Measurements from ENCODE around the gene SLC29A1.

The SLC29A1 gene

GRCh38 chr6:44255105-44255808 is 31.9 kb downstream of the SLC29A1 start:
- no peak for DNase-seq (ENCODE audit: low spot score)

DNA sequence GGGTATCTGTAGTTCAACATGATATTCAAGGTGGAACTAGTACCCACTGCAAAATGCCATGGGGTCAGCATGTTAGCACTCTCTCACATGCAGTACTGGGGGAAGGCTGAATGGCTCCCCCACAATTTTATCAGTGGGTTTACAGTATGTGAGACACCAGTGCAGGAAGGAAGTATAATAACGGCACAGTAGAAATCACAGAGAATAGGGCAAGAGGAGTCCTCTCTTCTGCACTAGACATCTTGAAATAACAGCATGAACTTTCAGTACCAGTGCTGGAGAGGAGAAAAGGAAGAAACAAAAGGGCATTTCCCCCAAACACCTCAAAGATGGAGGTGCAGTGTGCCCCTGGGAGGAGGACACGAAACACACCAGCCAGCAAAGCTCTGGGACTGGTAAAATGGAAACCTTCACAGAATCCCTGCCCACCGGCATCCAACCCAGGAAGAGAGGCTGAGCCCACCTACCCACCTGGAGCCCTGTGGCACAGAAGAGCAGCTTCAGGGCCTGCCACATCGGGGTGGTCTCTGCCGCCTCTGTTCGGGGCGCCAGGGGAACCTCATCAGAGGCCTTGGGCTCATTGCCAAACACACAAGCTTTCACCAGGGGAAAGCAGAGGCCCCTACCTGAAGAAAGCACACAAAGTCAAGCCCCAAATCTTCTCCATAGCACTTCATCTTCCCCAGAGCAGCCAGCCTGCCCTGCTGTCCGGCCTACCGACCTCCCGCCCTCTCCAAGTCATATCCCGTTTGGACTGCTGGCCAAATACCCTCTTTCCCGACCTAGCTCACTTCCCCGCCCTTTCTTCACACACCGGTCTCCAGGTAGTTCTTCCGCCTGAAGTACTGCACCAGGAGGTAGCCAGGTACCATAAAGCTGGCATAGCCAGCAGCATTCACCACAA is 32.7 kb downstream of the SLC29A1 start:
- no peak for DNase-seq (ENCODE audit: low spot score)

DNA sequence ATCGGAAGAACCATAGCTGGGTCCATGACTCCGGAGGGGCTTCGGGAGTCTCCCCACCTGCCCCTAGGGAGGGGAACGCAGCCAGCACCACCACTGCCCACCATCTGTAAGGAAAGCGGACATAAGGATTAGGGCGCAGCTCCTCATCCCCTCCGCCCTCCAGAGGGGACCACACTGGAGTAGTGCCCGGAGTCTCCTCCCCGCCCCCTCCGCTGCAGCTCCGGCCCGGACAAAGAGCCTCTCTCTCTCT is 33.3 kb downstream of the SLC29A1 start:
- DNase-seq (ENCODE audit: low spot score), result no peak

DNA sequence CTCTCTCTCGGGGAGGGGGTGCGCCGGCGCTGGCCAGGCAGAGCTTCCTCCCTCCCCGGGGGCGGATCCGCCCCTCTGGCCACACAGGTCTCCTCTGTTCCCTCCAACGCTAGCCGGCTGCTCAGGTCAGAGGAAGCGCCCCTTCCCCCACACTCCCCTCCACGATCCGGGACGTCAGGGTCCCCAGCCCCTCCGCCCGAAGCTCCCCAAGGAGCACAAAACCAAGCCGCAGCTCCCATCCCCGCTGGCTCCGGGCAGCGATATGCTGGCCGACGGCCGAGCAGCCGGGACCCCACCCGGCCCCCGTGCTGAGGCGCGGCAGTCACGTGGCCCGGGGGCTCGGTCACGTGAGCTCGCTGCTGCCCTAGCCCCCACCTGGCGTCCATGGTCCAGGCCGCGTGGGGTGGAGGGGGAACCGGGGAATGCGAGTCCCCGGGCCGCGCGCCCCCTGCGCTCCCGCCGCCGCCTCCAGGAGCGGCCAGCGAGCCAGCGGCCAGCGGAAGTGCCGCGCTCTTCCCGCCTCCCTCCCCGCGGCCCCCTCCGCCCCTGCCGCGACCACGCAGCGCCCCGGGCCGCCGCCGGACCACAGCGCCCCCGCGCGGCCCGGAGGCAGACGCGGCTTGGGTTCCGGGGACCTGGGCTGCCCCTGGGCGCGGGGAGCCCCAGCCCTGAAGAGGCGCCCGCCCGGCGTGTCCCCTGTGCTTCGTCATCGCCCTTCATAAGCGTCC is 33.8 kb downstream of the SLC29A1 start, which contains the start of gene SLC35B2:
TSS of gene SLC35B2 (minus strand) at position 504 of the 728 bp plus-strand sequence. CDS start at position 386, 118 bp downstream.
- peak; percentile 65 for DNase-seq (ENCODE audit: low spot score)

DNA sequence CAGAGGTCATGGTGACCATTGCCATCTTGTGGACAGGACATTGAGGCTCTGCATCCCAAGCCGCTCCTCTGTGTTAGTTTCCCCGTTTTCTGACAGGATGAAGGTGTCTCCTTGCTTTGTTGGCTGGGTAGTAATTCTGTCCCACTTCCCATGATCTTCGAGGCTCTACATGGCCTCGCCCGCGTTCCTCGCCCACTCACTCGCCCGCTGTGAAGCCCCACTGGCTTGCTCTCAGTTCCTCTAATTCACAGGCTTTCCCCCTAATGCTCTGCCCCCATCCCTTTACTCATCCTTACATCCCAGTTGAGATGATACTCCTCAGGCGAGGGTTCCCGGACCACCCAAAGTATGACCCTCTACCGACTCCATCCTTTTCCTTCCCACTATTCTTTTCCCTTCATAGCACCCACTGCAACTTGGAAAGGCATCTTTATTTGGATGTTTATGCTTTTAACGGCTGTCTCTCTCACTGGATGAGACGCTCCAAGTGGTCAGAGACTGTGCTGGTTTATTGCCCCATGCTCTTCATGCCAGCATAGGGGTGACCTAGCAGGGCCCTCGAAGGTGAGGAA is 34.4 kb downstream of the SLC29A1 start:
- DNase-seq (ENCODE audit: low spot score), result no peak

- DNase-seq (ENCODE audit: low spot score), result no peak
Measured at GRCh38 chr6:44258325-44258863, 35.0 kb downstream of the SLC29A1 start.

DNA sequence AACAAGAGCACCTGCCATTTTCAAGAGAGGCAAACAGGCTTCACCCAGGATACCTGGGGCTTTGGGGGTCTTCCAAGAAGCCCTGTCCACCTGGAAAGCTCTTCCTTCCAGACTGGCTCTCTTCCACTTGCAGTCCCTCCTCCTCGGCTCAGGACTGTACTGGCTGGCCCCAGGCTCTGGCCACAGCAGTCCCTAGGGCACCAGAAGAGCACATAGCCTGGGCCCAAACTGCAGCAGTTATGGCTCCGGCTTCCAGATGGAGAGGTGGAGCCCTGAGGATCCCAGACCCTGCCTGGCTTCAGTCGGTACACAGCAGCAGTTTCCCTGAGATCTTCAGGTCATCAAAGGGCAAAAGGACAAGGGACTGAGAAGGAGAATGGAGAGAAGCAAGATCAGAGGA is 35.5 kb downstream of the SLC29A1 start:
- DNase-seq (ENCODE audit: low spot score), result no peak

DNA sequence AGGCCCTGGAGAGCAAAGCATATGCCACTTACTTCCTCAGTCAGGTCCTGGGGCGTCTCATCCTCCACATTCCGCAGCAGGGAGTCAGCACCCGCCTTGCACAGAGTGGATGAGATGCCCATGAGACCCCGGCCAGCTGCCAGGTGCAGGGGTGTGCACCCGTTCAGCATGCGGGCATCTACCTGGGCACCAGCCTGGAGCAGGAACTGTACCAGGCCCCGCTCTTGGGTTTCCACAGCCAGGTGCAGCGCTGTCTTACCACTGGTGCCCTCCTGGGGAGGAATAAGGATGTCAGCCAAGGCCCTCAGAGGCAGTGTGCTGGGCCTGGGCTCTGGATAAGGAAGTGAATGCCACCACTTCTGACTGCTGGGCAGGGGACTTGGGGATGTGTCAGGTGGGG is 36.6 kb downstream of the SLC29A1 start:
- DNase-seq (ENCODE audit: low spot score), result no peak

DNA sequence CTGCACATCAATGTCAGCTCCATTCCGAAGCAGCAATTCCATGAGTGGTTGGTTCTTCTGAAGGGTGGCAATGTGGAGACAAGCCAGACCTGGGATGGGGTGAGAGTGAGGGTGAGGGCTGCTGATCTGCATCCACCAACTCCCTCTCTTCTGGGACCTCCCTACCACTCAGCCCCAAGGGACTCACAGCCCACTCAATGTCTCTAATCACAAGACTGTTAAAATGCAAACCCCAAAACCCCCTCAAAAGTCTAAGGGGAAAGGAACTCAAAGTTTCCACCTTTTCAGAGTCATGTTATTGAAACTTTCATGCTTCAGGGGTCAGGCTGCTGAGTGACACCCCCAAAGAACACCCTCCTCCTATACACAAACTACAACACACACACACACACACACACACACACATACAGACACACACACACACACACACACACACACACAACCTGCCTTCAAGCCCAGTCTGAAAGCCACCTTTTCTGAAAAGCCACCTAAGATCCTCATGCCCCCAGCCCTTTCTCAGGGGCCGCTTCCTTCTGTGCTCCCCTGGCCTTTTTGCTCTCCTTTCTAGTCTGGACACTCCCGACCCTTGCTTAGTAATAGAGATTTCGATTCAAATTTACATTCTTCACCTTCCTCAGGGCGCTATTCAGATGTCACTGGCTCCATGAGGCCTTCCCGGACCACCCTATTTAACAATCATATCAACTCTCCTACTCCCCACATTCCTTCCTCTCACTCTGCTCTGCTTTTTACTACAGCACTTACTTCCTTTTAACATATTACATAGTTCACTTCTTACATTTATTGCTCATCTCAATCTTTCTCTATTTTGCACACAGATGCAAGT is 37.3 kb downstream of the SLC29A1 start:
- no peak for DNase-seq (ENCODE audit: low spot score)

DNA sequence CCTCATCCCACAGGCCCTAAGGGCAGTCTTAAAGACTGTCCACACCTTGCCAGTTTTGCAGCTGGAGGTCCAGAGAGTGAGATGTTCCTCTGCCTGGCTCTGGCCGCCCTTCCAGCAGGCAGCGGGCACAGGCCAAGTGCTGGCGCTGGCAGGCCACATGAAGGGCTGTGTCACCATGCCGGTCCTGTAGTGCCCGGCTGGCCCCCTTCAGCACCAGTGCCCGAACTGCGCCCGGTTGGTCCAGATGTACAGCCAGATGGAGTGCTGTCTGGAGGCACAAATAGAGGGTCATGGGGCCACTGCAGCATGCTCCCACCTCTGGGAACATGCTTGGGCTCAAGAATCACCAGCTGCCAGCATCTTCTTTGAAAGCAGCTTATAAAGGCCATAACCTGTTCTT is 38.2 kb downstream of the SLC29A1 start:
- DNase-seq (ENCODE audit: low spot score), result no peak

GRCh38 chr6:44262467-44263353 is 39.3 kb downstream of the SLC29A1 start:
- no peak for DNase-seq (ENCODE audit: low spot score)

DNA sequence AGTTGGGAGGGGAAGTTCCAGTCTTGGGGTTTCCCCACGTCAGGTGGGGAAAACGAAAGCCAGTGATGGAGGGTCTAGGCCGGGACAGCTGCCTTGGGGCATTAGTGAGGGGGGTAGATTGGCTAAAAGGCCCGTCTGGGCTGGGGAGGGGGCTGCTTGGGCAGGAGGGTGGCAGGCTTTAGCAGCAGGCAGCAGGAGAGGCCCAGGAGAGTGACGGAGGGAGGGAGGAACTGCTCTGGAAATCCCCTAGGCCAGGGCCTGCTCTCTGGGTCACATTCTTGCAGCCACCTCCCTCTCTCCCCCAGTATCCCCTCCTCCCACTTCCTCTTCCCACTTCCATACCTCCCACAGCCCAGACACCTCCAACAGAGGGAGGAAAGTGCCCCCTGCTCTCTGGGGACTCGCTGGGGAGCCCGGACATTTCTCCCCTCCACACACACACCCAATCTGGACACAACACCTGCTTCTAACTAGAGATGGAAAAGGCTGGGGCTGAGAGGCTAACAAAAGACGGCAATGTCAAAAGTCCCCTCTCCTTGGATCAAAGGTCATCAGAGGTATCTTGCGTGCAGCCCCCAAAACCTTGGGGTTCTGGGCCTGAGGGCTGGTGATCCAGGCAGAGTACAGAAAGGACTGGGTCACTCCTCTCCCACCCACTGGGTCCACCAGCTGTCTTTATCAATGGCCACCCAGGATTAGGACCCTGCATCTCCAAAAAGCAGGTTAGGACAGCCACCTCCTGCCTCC is 40.1 kb downstream of the SLC29A1 start:
- DNase-seq (ENCODE audit: low spot score), result peak; percentile 40

DNA sequence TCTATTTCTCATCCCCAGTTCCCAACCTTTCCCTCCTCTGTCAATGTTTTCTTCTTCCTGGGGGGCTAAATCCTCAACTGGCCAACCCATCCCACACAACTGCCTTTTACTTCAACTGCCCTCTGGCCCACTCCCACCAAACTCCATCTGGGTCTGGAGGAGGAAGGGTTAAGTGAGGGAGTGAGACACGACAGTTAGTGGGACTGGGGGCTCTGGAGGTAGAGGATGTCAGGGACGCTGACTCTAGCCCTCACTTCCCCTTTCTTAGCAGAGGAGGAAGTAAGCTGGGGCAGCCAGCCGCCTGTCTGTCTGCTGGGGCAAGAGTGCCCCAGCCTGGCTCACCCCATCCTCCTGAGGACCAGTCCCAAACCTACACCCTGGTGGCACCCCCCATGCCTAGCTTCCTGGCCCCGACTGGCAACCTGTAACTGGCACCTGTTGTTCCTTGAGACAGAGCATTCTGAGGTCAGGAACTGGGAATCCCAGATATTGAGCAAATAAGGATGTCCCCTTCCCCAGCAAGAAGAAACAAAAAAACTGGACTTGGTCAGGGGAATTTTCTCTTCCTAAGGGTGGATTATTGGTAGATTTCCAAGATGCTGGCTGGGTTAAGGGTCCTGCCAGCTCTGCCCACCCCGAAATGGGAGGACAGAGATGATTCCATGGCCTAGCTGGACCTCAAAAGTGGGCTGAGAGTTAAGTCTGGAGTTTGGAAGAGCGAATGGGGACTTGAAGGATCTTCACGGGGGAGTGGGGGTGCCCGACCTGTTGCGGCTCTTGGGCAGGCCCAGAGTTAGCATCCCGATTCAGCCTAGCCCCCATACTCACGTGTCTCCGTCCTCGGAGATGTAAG is 41.0 kb downstream of the SLC29A1 start:
- DNase-seq (ENCODE audit: low spot score), result peak; percentile 41

- DNase-seq (ENCODE audit: low spot score), result peak; percentile 96
Measured at GRCh38 chr6:44265007-44265721, 41.8 kb downstream of the SLC29A1 start, which contains the start of gene NFKBIE. TSS of gene NFKBIE (minus strand) at chr6:44265551. CDS start at chr6:44265346, 205 bp downstream.

DNA sequence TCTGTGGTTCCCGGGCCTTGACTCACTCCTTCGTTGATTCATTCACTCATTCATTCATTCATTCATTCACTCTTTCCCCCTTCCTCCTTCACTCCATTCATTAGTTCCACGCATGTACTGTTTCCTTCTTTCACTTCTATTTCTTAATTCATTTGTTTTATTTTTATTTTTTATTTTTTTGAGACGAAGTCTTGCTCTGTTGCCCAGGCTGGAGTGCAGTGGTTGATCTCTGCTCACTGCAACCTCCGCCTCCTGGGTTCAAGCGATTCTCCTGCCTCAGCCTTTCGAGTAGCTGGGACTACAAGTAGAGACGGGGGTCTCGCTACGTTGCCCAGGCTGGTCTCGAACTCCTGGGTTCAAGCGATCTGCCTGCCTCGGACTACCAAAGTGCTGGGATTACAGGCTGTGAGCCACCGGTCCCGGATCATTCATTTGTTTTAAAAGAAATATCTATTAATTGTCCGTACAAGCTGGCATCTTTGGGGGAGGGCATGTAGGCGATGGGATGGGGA is 42.4 kb downstream of the SLC29A1 start:
- no peak for DNase-seq (ENCODE audit: low spot score)

GRCh38 chr6:44266347-44266746 is 43.0 kb downstream of the SLC29A1 start:
- no peak for DNase-seq (ENCODE audit: low spot score)

DNA sequence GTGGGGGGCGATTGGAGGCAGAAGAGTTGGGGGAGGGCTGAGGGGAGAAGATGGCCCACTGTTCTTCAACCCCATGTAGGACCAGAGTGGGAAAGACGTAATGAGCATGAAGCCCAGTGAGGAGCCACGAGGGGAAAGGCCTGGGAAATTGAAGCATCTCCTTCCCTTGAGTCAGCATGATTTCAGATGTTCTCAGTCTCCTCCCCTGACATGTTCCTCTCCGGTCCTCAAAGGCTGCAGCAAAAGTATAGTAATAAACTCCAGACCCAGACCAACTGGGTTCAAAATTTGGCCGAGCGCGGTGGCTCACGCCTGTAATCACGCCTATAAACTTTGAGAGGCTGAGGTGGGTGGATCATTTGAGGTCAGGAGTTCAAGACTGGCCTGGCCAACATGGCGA is 43.9 kb downstream of the SLC29A1 start:
- DNase-seq (ENCODE audit: low spot score), result no peak

Measured in CD4-positive, alpha-beta T cell treated with Interleukin-2 at 100 ng/mL for 4 hours (primary cell).